Stimulated activated CD4-positive, alpha-beta T cell treated with anti-CD3 and anti-CD28 coated beads, TNF-alpha, amount 100 ng/mL, for 24 hours (primary cell): ENCODE results near the gene SCN2A.
A peak's percentile ranks its signal among the peaks of the same experiment; 100 is the strongest.
"Not testable (repeated sequence)": the region's sequence is repeated elsewhere in the genome, so short reads cannot be mapped to it uniquely, and the experiment has no call there.

ENCODE experiments used
- DNase-seq, 3 experiments: peaks; one replicate each; pipeline ENCODE4 v3.0.0-alpha.2; 2020; ENCODE audit warnings: low read depth in 3 of 3

The SCN2A gene

DNA sequence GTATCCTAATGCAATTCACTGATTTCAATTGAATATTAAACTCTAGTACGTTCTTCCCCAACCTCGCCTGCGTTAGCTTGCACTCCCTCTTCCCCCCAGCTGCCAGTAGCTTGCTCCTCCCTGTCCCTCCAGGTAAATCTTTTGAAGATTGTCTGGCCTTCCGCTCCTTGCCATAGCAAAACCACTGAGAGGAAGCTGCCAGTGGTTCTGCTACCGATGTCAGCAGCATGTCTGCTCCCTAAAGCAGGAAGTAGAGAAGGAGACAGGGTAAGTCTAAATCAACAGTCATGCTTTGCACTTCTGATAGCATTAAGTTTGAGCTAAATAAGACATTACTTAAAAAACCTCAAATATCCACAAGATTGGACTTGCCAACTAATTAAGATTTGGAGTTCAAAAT is 89.1 kb downstream of the SCN2A start:
- DNase-seq: no peak

- DNase-seq: not testable (repeated sequence)
Measured at GRCh38 chr2:165344276-165344675, 105.1 kb downstream of the SCN2A start.

GRCh38 chr2:165348441-165348840 is 109.2 kb downstream of the SCN2A start:
- DNase-seq: no peak

DNA sequence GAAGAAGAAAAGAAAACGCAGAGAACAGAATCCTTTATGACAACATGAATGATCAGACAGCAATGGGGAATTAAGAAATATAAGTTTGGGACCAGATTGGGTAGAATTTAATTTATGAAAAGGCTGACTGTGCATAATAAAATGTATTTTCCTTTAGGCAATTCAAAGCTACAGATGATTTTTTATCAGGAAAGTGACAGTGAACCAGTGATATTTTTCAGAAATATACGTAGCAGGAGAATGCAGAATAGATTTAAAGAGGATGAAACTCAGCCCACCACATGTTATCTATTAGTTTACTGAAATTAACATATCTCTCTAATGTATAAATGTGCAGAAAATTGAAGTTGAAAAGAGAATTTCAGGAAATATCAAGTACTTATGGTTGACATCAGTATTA is 110.0 kb downstream of the SCN2A start:
- no peak for DNase-seq

DNA sequence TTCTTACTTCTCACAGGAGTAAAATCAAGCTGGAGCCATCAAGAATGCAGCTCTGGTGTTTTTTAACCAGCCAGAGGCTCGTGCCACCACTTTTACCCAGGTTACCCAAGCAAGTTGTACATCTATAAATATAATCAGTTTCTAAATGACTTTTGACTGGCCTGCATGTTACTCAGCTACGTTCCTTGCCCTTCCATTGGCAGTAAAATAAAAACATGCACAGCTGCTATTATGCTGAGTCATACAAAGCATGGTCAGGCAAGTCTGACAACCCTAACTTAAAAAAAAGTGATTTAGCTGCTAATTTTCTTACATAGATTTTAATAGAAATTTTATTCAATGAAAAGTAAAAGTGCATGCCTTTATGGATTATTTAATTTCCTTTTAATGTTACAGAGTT is 118.5 kb downstream of the SCN2A start:
- no peak for DNase-seq

DNA sequence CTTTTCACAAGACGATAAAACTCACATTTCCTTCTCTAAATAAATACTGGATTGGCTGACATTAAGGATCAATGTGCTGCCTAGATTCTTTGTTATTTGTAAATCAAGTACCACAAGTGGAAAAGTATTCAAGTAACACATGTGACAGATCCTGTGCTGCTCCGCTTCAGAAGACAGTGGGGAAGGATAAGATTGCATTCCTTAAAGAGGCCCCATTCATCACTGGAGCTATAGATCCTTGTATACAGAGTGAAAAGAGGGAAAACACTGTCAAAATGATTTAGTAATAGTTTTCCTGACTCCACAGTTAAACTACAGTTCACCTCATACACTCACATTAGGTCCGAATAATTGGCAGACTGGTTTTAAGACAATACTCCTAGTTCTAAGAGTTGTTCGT is 122.3 kb downstream of the SCN2A start:
- no peak for DNase-seq

- no peak for DNase-seq
Measured at GRCh38 chr2:165369131-165369897, 130.1 kb downstream of the SCN2A start.

DNA sequence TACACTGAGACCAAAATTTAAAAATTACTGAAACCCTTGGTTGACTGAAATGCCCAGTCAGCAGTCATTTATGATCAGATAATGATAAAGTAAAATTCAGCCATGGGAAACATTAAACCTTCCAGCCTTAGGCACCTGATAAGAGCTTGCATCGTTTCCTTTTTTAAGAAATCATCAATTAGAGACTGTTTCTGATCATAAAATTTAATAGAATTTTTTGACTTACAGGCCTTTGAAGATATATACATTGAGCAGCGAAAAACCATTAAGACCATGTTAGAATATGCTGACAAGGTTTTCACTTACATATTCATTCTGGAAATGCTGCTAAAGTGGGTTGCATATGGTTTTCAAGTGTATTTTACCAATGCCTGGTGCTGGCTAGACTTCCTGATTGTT is 130.7 kb downstream of the SCN2A start:
- no peak for DNase-seq

- no peak for DNase-seq
Measured at GRCh38 chr2:165371356-165371755, 132.1 kb downstream of the SCN2A start.

- DNase-seq: no peak
Measured at GRCh38 chr2:165373278-165374010, 134.2 kb downstream of the SCN2A start.

- no peak for DNase-seq
Measured at GRCh38 chr2:165376571-165376975, 137.4 kb downstream of the SCN2A start.

DNA sequence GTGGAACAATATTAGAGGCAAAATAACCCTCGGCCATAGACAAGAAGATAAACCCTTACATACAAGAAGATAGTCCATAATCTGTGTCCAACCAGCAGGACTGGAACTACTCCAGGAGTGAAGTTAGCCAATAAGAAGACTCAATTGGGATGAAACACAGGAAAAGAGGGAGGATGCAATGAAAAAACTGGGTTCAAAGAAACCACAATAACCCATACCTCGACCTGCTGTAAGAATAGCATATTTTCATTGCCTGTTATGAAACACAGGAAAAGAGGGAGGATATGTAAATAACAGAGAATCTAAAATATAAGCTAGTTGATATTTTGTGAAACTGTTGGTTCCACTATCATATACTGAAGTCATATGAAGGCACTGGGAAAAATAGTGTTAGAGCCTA is 143.1 kb downstream of the SCN2A start:
- no peak for DNase-seq

DNA sequence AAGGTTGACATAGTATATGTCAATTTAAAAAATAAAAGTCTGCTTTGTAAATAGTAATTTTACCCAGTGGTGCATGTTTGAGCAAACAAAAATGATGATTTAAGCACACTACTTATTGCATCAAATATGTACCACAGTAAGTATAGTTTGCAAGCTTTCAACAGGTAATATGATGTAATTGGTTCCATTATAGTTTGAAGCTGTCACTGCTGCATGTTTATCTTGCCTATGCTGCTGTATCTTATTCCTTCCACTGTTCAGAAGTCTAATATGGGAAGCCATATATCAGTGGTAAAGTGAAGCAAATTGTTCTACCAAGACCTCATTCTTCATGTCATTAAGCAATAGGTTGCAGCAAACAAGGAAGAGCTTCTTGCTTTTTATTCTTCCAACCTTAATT is 151.7 kb downstream of the SCN2A start:
- no peak for DNase-seq

GRCh38 chr2:165391791-165392190 is 152.6 kb downstream of the SCN2A start:
- no peak for DNase-seq

GRCh38 chr2:165398603-165399002 is 159.4 kb downstream of the SCN2A start:
- DNase-seq: peak in 1 of 3 experiments; percentile 7

DNA sequence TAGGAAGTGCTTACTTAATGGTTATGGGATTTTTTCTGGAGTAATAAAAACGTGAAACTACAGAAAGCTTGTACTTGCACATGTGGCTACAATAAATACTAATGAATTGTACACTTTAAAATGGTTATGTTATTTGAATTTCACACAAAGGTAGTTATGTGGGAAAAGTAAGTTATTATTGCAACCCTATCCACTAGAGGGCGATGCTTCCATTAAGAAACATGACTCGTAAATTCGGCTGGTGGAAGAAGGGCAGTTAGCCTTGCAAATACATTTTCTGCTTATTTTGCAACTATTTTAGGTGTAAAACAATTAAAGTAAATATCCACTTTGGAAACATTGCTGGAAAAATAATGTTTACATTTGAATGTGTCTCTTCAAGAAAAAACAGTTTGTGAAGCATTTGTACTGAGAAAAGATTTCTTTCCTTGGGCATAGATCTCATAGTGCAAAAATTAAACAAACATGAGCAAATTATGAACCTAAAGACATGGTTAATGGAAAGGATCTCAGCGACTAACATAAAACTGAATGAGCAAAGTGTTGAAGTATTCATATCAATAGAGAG is 162.2 kb downstream of the SCN2A start:
- DNase-seq: no peak

- DNase-seq: no peak
Measured at GRCh38 chr2:165402162-165402561, 162.9 kb downstream of the SCN2A start.

DNA sequence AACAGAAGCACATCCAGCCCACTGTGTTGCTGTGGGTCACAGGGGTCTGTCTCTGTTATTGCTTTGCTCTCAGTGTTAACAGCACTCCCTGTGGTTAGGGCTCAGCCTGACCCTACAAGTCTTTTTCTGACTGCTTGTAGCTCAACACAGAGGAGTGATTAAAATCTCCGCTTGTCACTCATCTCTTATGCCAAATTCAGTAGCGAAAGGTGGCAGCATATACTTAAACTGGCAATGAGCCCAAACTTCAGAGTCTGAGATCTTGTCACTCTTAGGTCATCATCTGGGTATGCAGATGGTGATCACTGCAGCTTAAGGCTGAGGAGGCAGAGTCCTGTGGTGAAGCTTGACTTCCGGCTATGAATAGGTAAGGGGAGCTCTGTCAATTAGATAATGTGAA is 167.0 kb downstream of the SCN2A start:
- DNase-seq: no peak

- no peak for DNase-seq
Measured at GRCh38 chr2:165407466-165407865, 168.3 kb downstream of the SCN2A start.

DNA sequence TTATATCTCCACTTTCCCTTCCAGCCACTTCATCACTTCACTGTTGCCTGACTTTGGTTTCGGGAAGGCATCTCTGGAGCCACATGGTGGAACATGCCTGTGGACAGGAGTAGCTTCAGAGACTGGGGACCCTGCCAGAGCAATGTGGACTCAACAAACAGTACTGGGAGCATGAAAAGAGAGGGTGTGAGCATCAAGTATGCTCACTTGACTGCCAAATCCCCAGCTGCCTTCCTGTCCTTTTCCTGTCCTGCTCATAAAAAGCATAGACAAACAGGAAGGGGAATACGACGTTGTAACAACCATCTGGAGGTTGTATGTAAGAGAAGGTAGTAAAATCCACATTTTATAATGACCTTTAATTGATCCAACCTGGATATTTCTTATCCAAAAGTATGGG is 169.0 kb downstream of the SCN2A start:
- no peak for DNase-seq

DNA sequence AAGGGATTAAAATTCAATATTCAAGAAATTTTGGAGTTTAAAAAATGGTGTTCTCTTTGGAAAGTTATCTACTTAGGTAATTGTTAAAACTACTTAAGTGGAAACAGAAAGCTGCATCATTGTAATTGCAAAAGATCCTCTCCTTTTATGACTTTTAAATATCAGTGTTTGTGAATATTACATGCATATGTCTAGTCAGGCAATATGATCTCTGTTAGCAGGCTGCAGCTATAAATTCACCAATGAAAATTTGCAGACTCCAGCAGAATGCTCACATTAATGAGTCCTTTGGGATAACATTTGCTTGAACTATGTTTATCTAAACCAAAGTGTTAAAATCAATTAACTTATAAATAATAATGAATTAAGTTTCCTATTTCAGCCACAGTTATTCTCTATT is 171.1 kb downstream of the SCN2A start:
- DNase-seq: no peak

- DNase-seq: no peak
Measured at GRCh38 chr2:165414187-165414586, 175.0 kb downstream of the SCN2A start.

GRCh38 chr2:165417009-165417408 is 177.8 kb downstream of the SCN2A start:
- DNase-seq: no peak
